Keratinocyte (primary cell): Measurements from ENCODE around the gene CANT1.

Experiments
- CTCF ChIP-seq, 3 experiments: IDR thresholded peaks in 1 of 3; conservative IDR thresholded peaks in 1 of 3; optimal IDR thresholded peaks in 1 of 3; 2 replicates in 2 of 3; 3 replicates in 1 of 3; pipeline versions ENCODE3 to v1.5.1; 2011; ENCODE audit warnings: low read length in 3 of 3, mild to moderate bottlenecking in 3 of 3, moderate library complexity in 2 of 3, control low read depth in 1 of 3, inconsistent platforms in 1 of 3; ENCODE audit not compliant: insufficient read depth in 2 of 3; ENCODE audit errors: extremely low read depth in 1 of 3
- EZH2 ChIP-seq: IDR thresholded peaks from one replicate; pipeline ENCODE4 v1.6.1; 2012; ENCODE audit warnings: inconsistent platforms, mild to moderate bottlenecking, low read length, moderate library complexity

- TF ChIP-seq CTCF (optimal IDR thresholded peaks at IDR 0.05 in 1 of 3, IDR thresholded peaks at IDR 0.05 in 1 of 3, conservative IDR thresholded peaks at IDR 0.05 in 1 of 3; ENCODE audit: extremely low read depth in 1 of 3, insufficient read depth in 2 of 3, low read length in 3 of 3) (no peak), EZH2 (no peak)
These were observed 5.7 kb downstream of the CANT1 start for GRCh38 chr17:79003661-79004411.
